ENCODE data around the gene ACE.

Gene ACE

DNA sequence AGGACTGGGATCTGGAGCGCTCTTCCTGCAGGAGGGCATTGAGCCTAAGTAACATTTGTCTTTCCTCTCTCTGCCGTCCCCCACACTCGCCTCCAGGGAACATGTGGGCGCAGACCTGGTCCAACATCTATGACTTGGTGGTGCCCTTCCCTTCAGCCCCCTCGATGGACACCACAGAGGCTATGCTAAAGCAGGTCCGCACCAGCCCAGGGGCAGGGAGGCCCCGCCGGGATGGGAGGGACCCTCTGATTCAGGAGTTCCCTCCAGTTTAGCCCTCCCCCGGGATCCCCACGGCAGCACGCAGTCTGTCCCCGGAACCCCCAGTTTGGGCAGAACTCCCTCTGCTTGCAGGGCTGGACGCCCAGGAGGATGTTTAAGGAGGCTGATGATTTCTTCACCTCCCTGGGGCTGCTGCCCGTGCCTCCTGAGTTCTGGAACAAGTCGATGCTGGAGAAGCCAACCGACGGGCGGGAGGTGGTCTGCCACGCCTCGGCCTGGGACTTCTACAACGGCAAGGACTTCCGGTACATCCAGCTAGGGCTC is 14.1 kb downstream of the ACE start:
- peak; percentile 72 for FAIRE-seq

GRCh38 chr17:63491413-63491812 is 14.6 kb downstream of the ACE start:
- FAIRE-seq (peak; percentile 75), DNase-seq (ENCODE audit: low spot score) (no peak)

More for the DNA sequence above, 14.1 kb downstream of the ACE start:
- DNase-seq (ENCODE audit: low spot score) = no peak

- no peak for DNase-seq (ENCODE audit: low spot score)
- FAIRE-seq = peak; percentile 46
Observed at GRCh38 chr17:63491977-63492618, 15.2 kb downstream of the ACE start.

- DNase-seq (ENCODE audit: low spot score) = no peak
- FAIRE-seq = no peak
Observed at GRCh38 chr17:63492940-63493339, 16.1 kb downstream of the ACE start.

- DNase-seq (ENCODE audit: low spot score) (no peak), FAIRE-seq (peak; percentile 9)
Observed at GRCh38 chr17:63493411-63493810, 16.6 kb downstream of the ACE start.

DNA sequence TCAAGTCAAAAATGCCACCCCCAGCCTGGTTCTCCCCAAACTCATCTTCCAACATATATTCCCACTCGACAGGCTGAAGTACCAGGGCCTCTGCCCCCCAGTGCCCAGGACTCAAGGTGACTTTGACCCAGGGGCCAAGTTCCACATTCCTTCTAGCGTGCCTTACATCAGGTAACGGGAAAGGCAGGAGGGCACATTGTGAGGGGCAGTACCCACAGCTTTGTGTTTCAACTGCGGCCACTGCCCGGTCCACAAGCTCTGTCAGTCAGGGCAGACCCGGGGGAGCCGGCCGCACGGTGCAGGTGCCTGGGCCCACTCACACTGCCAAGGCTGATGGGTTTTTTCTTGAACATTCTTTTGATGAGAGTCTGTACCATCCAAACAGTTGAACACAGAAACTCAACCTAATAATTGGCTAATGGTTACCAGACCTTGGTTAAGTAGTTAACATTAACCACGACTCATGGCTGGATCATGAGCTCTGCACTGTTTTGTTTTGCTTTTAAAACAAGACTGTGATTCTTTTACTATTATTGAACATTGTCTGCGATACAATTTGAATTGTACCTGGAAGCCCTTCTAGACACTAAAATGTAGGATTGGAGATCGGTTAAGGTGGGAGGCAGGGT is 17.6 kb downstream of the ACE start:
- no peak for FAIRE-seq

DNA sequence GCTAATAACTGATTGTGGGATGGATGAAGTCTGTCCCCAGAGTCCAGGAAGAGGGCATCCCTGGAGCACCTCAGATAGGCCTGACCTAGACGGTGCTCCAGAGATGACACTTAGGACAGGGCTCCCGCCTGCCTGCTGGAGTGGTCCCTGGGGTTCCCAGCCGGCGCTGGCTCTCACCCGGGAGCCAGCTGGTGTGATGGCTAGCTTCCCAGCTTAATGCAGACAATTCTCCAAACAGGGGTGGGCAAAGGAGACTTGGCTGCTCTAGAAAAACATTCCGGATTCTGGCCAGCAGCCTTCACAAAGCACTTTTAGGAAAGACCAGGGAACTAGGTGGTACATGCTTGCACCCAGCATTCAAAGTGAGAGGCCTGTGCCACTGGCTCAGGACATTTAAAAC is 18.6 kb downstream of the ACE start:
- DNase-seq (ENCODE audit: low spot score) (no peak), FAIRE-seq (no peak)

More for the DNA sequence above, 17.6 kb downstream of the ACE start:
- DNase-seq (ENCODE audit: low spot score) = no peak

- FAIRE-seq (no peak), DNase-seq (ENCODE audit: low spot score) (no peak)
Observed at GRCh38 chr17:63496177-63496576, 19.3 kb downstream of the ACE start.

DNA sequence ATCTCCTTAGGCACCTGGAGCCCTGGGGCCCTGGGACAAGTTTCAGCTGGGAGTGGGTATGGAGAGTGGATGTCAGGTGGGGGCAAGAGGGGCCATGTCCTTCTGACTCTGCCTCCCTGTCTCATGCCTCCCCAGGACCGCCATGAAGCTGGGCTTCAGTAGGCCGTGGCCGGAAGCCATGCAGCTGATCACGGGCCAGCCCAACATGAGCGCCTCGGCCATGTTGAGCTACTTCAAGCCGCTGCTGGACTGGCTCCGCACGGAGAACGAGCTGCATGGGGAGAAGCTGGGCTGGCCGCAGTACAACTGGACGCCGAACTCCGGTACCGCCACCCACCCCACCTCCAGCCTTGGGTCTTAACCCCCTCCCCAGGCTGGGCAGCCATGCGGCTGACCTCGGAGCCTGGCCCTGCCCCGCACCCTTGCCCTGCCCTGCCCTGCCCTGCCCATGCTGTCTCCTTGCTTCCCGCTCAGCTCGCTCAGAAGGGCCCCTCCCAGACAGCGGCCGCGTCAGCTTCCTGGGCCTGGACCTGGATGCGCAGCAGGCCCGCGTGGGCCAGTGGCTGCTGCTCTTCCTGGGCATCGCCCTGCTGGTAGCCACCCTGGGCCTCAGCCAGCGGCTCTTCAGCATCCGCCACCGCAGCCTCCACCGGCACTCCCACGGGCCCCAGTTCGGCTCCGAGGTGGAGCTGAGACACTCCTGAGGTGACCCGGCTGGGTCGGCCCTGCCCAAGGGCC is 20.0 kb downstream of the ACE start:
- DNase-seq (ENCODE audit: low spot score) = no peak
- FAIRE-seq = peak; percentile 27

DNA sequence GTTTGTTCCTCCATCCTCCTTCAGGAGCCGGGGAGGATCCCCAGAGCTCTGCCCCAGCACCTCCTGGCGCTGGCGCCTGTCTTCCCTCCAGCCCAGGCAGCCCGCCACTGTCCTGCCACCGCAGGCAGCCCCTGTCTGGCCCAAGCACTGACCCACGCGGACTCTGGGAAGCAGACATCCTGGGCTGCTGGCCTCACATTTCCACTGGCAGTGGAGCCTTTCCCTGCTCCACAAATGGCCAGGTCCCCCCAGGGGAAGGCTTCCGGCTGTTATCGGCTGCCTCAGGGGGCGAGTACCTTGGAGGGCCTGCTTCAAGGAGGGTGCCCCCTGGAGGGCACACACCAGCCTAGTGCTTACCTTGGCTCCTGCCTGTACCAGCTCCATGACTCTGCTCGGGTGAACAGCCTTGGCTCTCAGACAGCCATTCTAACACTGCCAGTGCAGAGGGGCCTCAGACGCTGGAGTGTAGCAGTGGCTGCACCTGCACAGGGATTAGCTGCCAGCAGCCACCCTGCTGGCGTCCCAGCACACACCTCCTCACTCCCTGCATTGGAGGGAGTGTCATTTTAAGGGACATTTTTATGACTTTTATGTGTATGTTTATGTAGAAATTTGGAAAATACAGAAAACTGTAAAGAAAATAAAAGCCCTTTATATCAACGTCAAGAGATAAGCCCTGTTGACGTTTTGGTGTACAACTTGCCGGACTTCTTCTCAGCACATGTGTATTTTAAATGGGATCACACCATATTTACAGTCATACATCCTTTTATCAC is 21.0 kb downstream of the ACE start:
- FAIRE-seq = peak; percentile 42
- DNase-seq (ENCODE audit: low spot score) = no peak

GRCh38 chr17:63498626-63499195 is 21.9 kb downstream of the ACE start:
- no peak for FAIRE-seq

DNA sequence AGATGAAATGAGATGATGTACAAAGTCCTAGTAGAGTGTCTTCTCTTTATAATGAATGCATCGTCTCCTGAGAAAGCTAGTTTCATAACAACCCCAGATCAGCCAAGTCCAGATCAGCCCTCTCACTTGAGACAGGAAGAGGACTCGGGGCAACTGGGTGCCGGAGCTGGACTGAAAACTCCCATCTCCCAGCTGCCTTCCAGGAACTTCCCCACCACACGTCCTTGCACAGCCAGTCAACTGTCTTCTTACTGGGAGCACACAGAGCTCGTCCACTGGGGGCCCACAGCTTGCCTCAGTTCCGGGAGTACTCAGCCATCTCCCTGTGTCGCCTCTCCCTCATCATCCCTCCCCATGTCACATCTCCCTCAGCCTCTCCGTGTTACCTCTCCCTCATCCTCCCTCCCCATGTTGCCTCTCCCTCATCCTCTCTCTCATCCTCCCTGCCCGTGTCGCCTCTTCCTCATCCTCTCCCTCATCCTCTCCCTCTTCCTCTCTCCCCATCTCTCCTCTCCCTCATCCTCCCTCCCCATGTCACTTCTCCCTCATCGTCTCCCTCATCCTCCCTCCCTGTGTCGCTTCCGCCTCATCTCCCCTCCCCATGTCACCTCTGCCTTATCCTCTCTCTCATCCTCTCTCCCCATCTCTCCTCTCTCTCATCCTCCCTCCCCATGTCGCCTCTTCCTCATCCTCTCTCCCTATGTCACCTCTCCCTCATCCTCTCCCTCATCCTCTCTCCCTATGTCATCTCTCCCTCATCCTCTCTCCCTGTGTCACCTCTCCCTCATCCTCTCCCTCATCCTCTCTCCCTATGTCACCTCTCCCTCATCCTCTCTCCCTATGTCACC is 23.9 kb downstream of the ACE start:
- DNase-seq (ENCODE audit: low spot score) (no peak), FAIRE-seq (peak; percentile 73)

More at GRCh38 chr17:63498626-63499195, 21.9 kb downstream of the ACE start:
- DNase-seq (ENCODE audit: low spot score) = no peak

GRCh38 chr17:63503341-63503705 is 26.5 kb downstream of the ACE start:
- FAIRE-seq = no peak
- DNase-seq (ENCODE audit: low spot score) = no peak

DNA sequence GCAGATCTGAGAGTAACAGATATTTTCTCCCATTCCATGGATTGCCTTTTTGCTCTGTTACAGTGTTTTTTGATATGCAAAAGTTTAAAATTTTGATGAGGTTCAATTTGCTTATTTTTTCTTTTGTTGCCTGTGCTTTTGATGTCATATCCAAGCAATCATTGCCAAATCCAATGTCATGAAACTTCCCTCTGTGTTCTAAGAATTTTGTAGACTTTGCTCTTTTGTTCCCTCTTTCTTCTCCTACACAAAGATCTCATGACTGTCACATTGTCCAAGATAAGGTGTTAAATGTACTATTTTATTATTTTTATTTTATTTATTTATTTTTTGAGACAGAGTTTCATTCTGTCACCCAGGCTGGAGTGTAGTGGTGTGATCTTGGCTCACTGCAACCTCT is 27.4 kb downstream of the ACE start:
- FAIRE-seq = no peak
- no peak for DNase-seq (ENCODE audit: low spot score)

GRCh38 chr17:63505341-63505740 is 28.5 kb downstream of the ACE start:
- DNase-seq (ENCODE audit: low spot score) (no peak), FAIRE-seq (no peak)

DNA sequence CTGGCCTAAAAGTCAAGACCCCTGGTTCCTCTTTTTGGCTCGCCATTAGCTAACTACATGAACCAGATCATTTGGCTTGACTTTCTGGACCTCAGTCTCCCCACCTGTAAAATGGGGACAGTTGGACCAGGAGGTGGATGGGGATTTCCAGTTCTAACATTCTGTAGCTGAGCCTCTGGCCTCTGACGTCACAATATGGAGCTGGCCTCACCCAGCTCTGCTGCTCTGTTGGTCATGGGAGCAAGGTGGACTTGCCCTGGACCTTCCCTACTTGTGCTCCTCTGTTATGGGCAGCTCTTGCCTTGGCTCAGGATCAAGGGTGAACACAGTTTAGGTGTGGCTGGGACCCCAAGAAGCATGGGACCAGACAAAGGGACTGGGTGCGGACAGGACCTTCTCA is 29.8 kb downstream of the ACE start:
- FAIRE-seq (no peak), DNase-seq (ENCODE audit: low spot score) (no peak)

GRCh38 chr17:63511331-63511730 is 34.5 kb downstream of the ACE start:
- FAIRE-seq = no peak
- no peak for DNase-seq (ENCODE audit: low spot score)

DNA sequence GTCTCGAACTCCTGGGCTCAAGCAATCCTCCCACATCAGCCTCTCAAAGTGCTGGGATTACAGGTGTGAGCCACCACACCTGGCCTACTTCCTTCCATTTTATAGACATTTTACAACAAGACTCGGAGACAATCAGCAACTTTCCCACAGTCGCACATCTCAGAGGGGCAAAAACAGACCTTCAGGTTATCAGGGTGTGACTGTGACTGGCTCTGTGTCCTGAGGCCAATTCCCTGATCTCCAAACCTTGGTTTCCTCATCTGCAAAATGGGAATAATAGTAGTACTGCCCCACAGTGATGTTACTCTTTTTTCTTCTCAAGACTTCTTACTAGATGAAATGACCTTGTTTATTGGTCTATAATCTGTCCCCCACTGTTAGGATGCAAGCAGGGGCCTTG is 35.5 kb downstream of the ACE start:
- FAIRE-seq = no peak
- DNase-seq (ENCODE audit: low spot score) = no peak

- FAIRE-seq = peak; percentile 42
- no peak for DNase-seq (ENCODE audit: low spot score)
Observed at GRCh38 chr17:63512896-63513644, 36.2 kb downstream of the ACE start.

GRCh38 chr17:63514477-63514876 is 37.6 kb downstream of the ACE start:
- no peak for FAIRE-seq
- DNase-seq (ENCODE audit: low spot score) = no peak
